HL-60 (cell line): ENCODE results near the gene SOBP.

Experiments
- DNase-seq, 2 experiments: peaks; one replicate each; pipeline ENCODE4 v3.0.0-alpha.2; 2010 to 2020; ENCODE audit warnings: low read depth in 1 of 2, low spot score in 1 of 2
- H3K27ac ChIP-seq: fragments of 250-450 bp; sonication (Bioruptor Pico); replicated peaks from 2 replicates; pipeline ENCODE4 v1.5.1; 2020; ENCODE audit warnings: mild to moderate bottlenecking, moderate library complexity
- H3K27me3 ChIP-seq: fragments of 250-450 bp; sonication (Bioruptor Pico); 2 replicates; pipeline ENCODE4 v1.5.1; 2021; ENCODE audit warnings: mild to moderate bottlenecking, moderate library complexity; ENCODE audit not compliant: insufficient read depth, poor library complexity, severe bottlenecking
- H3K4me3 ChIP-seq: replicated peaks from 2 replicates; pipeline ENCODE4 v1.5.1; 2011; ENCODE audit warnings: mild to moderate bottlenecking, control low read depth, low read length; ENCODE audit not compliant: insufficient read depth
- GABPA ChIP-seq: IDR thresholded peaks from 2 replicates; pipeline ENCODE4 v1.6.1; 2012; ENCODE audit warnings: low read depth
- POLR2AphosphoS5 ChIP-seq: IDR thresholded peaks from 2 replicates; pipeline ENCODE4 v1.6.1; 2012; ENCODE audit warnings: low read depth
- SPI1 ChIP-seq: IDR thresholded peaks from 2 replicates; pipeline ENCODE4 v1.6.1; 2012; ENCODE audit warnings: low read depth, mild to moderate bottlenecking, borderline replicate concordance
- TF ChIP-seq, protein P1 (sequence below): IDR thresholded peaks from 2 replicates; pipeline ENCODE4 v1.6.1; 2012; ENCODE audit warnings: low read depth; ENCODE audit not compliant: insufficient replicate concordance
- TF ChIP-seq, protein P2 (sequence below): IDR thresholded peaks from one replicate; pipeline ENCODE4 v1.5.1; 2011; ENCODE audit warnings: low read length, control low read depth, inconsistent platforms; ENCODE audit not compliant: insufficient read depth

The SOBP gene

DNA sequence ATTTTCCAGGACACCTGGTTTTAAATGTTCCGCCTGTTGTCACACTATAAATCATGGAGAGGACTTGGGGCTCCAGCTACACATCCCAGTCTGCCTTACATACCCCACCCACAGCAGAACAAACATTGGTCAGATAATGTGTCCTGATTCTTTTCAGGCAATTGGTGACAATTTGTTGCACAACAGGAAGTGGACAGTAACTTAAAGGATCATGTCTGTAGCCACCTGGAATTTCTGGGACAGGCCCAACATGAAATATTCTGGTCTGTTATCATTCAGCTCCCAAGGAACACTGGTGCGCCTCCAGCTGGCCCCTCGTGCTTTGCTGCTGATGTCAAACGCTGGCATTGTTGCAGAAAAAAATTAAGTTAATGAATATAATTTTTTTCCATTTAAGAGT is 117.2 kb downstream of the SOBP start:
- TF ChIP-seq POLR2AphosphoS5, result no peak
- TF ChIP-seq, protein P1, sequence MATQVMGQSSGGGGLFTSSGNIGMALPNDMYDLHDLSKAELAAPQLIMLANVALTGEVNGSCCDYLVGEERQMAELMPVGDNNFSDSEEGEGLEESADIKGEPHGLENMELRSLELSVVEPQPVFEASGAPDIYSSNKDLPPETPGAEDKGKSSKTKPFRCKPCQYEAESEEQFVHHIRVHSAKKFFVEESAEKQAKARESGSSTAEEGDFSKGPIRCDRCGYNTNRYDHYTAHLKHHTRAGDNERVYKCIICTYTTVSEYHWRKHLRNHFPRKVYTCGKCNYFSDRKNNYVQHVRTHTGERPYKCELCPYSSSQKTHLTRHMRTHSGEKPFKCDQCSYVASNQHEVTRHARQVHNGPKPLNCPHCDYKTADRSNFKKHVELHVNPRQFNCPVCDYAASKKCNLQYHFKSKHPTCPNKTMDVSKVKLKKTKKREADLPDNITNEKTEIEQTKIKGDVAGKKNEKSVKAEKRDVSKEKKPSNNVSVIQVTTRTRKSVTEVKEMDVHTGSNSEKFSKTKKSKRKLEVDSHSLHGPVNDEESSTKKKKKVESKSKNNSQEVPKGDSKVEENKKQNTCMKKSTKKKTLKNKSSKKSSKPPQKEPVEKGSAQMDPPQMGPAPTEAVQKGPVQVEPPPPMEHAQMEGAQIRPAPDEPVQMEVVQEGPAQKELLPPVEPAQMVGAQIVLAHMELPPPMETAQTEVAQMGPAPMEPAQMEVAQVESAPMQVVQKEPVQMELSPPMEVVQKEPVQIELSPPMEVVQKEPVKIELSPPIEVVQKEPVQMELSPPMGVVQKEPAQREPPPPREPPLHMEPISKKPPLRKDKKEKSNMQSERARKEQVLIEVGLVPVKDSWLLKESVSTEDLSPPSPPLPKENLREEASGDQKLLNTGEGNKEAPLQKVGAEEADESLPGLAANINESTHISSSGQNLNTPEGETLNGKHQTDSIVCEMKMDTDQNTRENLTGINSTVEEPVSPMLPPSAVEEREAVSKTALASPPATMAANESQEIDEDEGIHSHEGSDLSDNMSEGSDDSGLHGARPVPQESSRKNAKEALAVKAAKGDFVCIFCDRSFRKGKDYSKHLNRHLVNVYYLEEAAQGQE, result no peak
- TF ChIP-seq, protein P2, sequence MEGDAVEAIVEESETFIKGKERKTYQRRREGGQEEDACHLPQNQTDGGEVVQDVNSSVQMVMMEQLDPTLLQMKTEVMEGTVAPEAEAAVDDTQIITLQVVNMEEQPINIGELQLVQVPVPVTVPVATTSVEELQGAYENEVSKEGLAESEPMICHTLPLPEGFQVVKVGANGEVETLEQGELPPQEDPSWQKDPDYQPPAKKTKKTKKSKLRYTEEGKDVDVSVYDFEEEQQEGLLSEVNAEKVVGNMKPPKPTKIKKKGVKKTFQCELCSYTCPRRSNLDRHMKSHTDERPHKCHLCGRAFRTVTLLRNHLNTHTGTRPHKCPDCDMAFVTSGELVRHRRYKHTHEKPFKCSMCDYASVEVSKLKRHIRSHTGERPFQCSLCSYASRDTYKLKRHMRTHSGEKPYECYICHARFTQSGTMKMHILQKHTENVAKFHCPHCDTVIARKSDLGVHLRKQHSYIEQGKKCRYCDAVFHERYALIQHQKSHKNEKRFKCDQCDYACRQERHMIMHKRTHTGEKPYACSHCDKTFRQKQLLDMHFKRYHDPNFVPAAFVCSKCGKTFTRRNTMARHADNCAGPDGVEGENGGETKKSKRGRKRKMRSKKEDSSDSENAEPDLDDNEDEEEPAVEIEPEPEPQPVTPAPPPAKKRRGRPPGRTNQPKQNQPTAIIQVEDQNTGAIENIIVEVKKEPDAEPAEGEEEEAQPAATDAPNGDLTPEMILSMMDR, result no peak
- TF ChIP-seq SPI1, result no peak
- no peak for TF ChIP-seq GABPA
- DNase-seq, result no peak
- no peak overlapping the region for H3K27ac ChIP-seq
- H3K27me3 ChIP-seq, result no peaks in the 10 kb centered on the region
- no peak overlapping the region for H3K4me3 ChIP-seq

DNA sequence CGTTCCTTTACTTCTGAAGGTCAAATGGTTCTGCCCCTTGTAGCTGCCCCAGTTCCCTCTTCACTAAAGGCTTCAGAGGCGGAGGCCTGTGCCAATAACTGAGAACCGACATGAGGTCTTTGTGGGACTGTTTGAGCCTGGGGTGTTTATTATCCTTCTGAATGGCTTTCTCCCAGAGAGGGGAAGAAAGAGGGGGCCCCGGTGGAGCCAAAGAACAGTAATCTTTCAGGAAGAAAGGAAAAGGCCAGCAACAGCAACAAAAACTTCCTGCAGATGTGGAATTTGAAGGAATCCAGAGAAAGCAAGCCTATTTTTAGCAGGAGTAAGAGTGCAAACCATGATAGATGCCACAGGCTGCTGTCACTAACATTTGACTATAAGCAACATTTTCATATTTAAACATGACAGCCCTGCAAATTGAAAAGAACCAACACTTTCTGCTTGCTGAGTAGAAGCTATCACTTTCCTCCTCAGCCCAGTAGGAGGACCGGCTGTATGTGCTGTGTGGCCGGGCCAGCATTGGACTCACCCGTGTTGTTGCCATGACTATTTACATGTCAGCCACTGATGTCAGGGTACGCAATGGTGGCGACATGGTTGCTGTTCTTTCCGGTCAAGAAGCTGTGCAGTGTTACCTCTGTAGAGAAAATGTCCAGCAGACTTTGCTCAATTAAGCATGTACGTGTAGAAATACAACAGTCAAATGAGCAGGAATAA is 121.3 kb downstream of the SOBP start:
- no peak for DNase-seq
- TF ChIP-seq POLR2AphosphoS5, result no peak
- TF ChIP-seq, protein P1, result no peak
- TF ChIP-seq GABPA, result no peak
- TF ChIP-seq, protein P2, result no peak
- TF ChIP-seq SPI1, result no peak
- H3K27me3 ChIP-seq, result no peaks in the 10 kb centered on the region
- no peak overlapping the region for H3K27ac ChIP-seq
- H3K4me3 ChIP-seq, result no peak overlapping the region

DNA sequence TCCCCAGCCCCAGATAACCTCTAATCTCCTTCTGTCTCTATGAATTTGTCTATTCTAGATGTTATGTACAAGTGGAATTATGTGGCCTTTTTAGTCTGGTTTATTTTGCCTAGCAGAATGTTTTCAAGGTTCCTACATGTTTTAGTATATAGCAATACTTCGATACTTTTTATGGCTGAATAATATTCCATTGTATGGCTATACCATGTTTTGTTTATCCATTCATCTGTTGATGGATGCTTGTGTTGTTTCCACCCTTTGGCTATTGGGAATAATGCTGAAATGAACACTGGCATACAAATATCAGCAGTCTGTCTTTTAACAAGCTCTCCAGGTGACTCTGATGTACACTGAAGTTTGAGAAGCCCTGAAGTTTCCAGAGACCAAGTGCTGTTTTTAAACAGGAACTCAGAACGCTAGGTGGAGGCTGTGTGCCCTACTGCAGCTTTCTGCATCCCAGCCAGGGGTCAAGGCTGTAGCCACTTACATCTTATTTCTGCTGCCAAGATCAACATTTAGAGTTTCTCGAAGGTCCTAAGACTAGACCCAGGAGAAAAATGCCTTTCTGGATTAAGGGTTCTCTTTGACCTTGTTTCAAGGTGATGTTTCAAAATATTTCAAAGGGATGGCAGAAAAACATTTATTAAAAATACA is 123.0 kb downstream of the SOBP start:
- DNase-seq, result no peak
- H3K4me3 ChIP-seq, result no peak overlapping the region
- no peaks in the 10 kb centered on the region for H3K27me3 ChIP-seq
- no peak overlapping the region for H3K27ac ChIP-seq
- TF ChIP-seq, protein P1, result no peak
- TF ChIP-seq, protein P2, result no peak
- no peak for TF ChIP-seq SPI1
- no peak for TF ChIP-seq POLR2AphosphoS5
- no peak for TF ChIP-seq GABPA
